Kidney glomerular epithelial cell (primary cell): ENCODE measurements around the gene MRPS30.
"Not testable (repeated sequence)": the region's sequence is repeated elsewhere in the genome, so short reads cannot be mapped to it uniquely, and the experiment has no call there.

ENCODE experiments used
- DNase-seq: peaks from one replicate; lab custom pipeline; 2025; lab: John Stamatoyannopoulos, UW

Gene MRPS30

GRCh38 chr5:44808435-44809214 lies at the start of gene MRPS30:
Gene MRPS30 (plus strand): TSS chr5:44808947. CDS start chr5:44808963, 16 bp downstream.
- DNase-seq = peak; percentile 100

GRCh38 chr5:44769200-44769876 lies 39.4 kb upstream of the MRPS30 start:
- no peak for DNase-seq

GRCh38 chr5:44769877-44770209 lies 38.9 kb upstream of the MRPS30 start:
- no peak for DNase-seq

- DNase-seq = no peak
Observed at GRCh38 chr5:44770780-44771717, 37.7 kb upstream of the MRPS30 start.

- not testable (repeated sequence) for DNase-seq
Observed at GRCh38 chr5:44772397-44772796, 36.4 kb upstream of the MRPS30 start.

- peak; percentile 30 for DNase-seq
Observed at GRCh38 chr5:44774279-44774880, 34.4 kb upstream of the MRPS30 start.

GRCh38 chr5:44779167-44779566 lies 29.6 kb upstream of the MRPS30 start:
- DNase-seq = no peak

- DNase-seq = no peak
Observed at GRCh38 chr5:44783634-44784315, 25.0 kb upstream of the MRPS30 start.

GRCh38 chr5:44787731-44788130 lies 21.0 kb upstream of the MRPS30 start:
- no peak for DNase-seq

GRCh38 chr5:44789372-44789995 lies 19.3 kb upstream of the MRPS30 start:
- DNase-seq = peak; percentile 14

GRCh38 chr5:44792031-44792673 lies 16.6 kb upstream of the MRPS30 start:
- DNase-seq = not testable (repeated sequence)

- no peak for DNase-seq
Observed at GRCh38 chr5:44794371-44794770, 14.4 kb upstream of the MRPS30 start.

- no peak for DNase-seq
Observed at GRCh38 chr5:44795496-44795895, 13.3 kb upstream of the MRPS30 start.

GRCh38 chr5:44797841-44798240 lies 10.9 kb upstream of the MRPS30 start:
- no peak for DNase-seq

- no peak for DNase-seq
Observed at GRCh38 chr5:44801992-44802391, 6.8 kb upstream of the MRPS30 start.

GRCh38 chr5:44806608-44807007 lies 2.1 kb upstream of the MRPS30 start:
- DNase-seq = no peak

GRCh38 chr5:44807269-44807668 lies 1.5 kb upstream of the MRPS30 start:
- peak; percentile 5 for DNase-seq

GRCh38 chr5:44809215-44809955 lies 638 bp downstream of the MRPS30 start:
- peak; percentile 72 for DNase-seq

- no peak for DNase-seq
Observed at GRCh38 chr5:44809956-44810420, 1.2 kb downstream of the MRPS30 start.

GRCh38 chr5:44814761-44815160 lies 6.0 kb downstream of the MRPS30 start:
- no peak for DNase-seq
